AG09309 (cell line): ENCODE measurements around the gene AKTIP.
A peak's percentile ranks its signal among the peaks of the same experiment; 100 is the strongest.

Experiments used
- DNase-seq: peaks from one replicate; pipeline ENCODE4 v3.0.0-alpha.2; 2010; ENCODE audit warnings: low read depth
- H3K4me3 ChIP-seq: 2 replicates; pipeline ENCODE4 v1.5.1; 2011; ENCODE audit warnings: mild to moderate bottlenecking, low read depth, low read length, moderate library complexity; ENCODE audit not compliant: control insufficient read depth
- CTCF ChIP-seq: IDR thresholded peaks from 2 replicates; pipeline ENCODE4 v1.5.1; 2011; ENCODE audit warnings: mild to moderate bottlenecking, low read depth, low read length, inconsistent platforms; ENCODE audit not compliant: insufficient read depth, control insufficient read depth; ENCODE audit errors: missing control alignments

AKTIP gene

GRCh38 chr16:53504665-53505064 lies 1.7 kb upstream of the AKTIP start:
- TF ChIP-seq CTCF: no peak
- H3K4me3 ChIP-seq: no peak overlapping the region
- no peak for DNase-seq

- no peak for DNase-seq
- peak overlapping the region; percentile 58 for H3K4me3 ChIP-seq
Observed at GRCh38 chr16:53503991-53504663, 1.1 kb upstream of the AKTIP start.

DNA sequence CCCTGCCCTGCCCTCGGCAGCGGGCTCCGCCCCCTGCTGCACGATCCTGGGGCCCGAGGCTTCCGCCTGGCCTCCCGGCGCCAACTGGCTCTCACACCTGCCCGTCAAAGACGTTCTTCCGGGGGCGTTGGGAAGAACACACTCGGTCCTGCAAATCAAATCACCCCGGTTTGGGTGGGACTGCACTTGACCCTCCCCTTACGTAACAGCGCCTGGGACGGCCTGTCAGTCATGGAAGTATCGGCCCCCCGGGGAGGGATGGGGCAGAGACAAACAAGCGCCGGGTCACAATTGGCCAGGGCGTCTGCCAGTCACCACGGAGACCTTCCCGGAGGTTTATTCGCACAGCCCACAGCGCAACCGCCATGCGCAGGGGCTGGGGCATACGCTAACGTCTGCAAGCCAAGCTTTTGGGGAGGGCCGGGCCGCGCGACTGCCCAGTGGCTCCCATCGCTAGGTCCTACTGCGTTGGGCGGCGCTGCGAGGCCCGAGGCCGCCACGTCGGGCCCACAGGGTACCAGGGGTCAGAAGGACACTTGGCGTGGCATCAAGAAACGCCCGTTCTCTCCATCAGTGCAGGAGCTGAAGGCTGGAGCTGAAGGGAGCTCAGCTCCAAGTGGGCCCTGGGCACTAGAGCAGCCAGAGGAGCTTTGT lies 388 bp upstream of the AKTIP start:
- peak; percentile 100 for DNase-seq
- no peak for TF ChIP-seq CTCF
- peak overlapping the region; percentile 72 for H3K4me3 ChIP-seq

More at GRCh38 chr16:53503991-53504663, 1.1 kb upstream of the AKTIP start:
- TF ChIP-seq CTCF: peak; percentile 6

DNA sequence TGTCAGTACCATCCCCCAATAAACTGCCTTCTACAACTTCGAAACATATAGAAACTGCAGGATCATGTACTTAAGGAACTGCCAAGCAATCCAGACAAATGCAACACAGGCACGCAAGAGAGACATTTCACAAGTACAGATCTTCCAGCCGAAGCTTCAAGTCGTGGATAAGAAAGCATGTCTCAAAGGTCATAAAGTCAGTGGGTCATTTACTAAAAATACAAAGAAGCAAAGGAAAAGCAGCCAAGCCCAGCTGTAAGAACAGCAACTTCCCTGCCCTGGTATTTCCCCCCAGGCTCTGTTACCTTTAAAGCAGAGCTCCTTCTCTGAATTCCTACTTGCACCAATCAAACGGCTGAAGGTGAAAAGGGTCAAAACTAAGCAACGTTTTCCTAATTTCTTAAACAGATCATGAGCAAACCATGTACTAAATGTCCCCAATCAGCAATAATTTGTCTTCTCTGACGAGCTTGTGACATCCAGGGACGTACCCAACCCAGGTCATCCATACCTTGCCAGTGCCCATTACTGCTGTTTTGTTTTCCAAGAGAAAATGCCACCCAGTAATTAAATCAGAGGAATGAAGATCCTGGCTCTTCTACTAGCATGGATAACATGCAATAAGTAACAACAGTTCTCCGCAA lies 1.7 kb downstream of the AKTIP start:
- TF ChIP-seq CTCF: no peak
- no peak overlapping the region for H3K4me3 ChIP-seq
- no peak for DNase-seq

DNA sequence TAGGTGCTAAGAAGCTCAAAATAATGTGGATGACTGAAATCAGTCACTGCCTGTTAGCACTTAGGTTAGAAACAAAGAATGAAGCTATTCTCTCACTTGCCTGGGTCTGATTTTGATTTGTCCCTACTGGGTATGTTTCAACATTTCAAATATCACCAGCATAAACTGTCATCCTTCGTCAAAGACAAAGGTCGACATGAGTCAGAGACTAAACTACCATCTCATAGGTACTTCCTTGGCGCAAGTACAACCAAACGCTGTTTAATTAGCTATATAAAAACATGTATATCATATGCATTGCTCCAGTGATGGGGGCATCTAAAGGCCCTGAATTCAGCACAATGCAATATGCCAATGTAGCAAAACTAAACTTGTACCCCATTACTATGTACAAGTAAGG lies 4.0 kb downstream of the AKTIP start:
- no peak for TF ChIP-seq CTCF

GRCh38 chr16:53495325-53495724 lies 7.7 kb downstream of the AKTIP start:
- no peak overlapping the region for H3K4me3 ChIP-seq
- no peak for TF ChIP-seq CTCF
- no peak for DNase-seq

More for the DNA sequence above, 4.0 kb downstream of the AKTIP start:
- H3K4me3 ChIP-seq: no peak overlapping the region
- no peak for DNase-seq
